Endothelial cell of umbilical vein (primary cell): ENCODE measurements around the gene MID1. TPM values are rescaled to one million over a fixed set of nuclear protein-coding genes. Genes with fewer than 3 reads are reported as not detected.

Experiments
- BruUV-seq: library from RNA; stranded (reverse); fragments of 400-500 nt; replicated peaks from 2 replicates; lab custom pipeline; 2021; lab: Mats Ljungman, UMichigan
- CTCF ChIA-PET: fragments of 300-600, 350-600 bp; sonication (Branson Sonifier 250); formaldehyde crosslinking; loops from one replicate; lab custom pipeline; 2021; ENCODE audit warnings: antibody characterized with exemption, inconsistent platforms; lab: Charles Lee
- POLR2A ChIA-PET: fragments of 300-600, 350-600 bp; sonication (Branson Sonifier 250); formaldehyde crosslinking; loops from one replicate; lab custom pipeline; 2021; ENCODE audit warnings: antibody characterized with exemption, inconsistent platforms; lab: Charles Lee
- DNase-seq: peaks from one replicate; pipeline ENCODE4 v3.0.0-alpha.2; 2011; ENCODE audit warnings: low read depth, low spot score
- FAIRE-seq: peaks from 2 replicates; lab custom pipeline; 2011; peaks lifted over from hg19 to GRCh38; lab: Jason Lieb, UNC
- H2AFZ ChIP-seq: 2 replicates; pipeline ENCODE4 v1.6.0; 2012; ENCODE audit warnings: low read depth, low read length, control low read depth, inconsistent platforms
- H3K27ac ChIP-seq: 2 replicates; pipeline ENCODE4 v1.5.1; 2011; ENCODE audit warnings: low read depth, mild to moderate bottlenecking, control low read depth, low read length, moderate library complexity; ENCODE audit not compliant: insufficient read depth
- H3K27me3 ChIP-seq, 2 experiments: 2 replicates each; pipeline versions ENCODE4 v1.6.0 to v1.6.1; 2011; ENCODE audit warnings: low read length in 2 of 2, mixed read lengths in 1 of 2; ENCODE audit not compliant: control insufficient read depth in 2 of 2, insufficient read depth in 2 of 2
- H3K36me3 ChIP-seq, 2 experiments: 2 replicates in 1 of 2; 3 replicates in 1 of 2; pipeline ENCODE4 v1.5.1; 2011; ENCODE audit warnings: low read length in 2 of 2, mild to moderate bottlenecking in 1 of 2, moderate library complexity in 1 of 2; ENCODE audit not compliant: control insufficient read depth in 2 of 2, insufficient read depth in 2 of 2; ENCODE audit errors: extremely low read depth in 1 of 2
- H3K4me1 ChIP-seq: 3 replicates; pipeline ENCODE4 v1.5.1; 2011; ENCODE audit warnings: mild to moderate bottlenecking, low read length; ENCODE audit not compliant: control insufficient read depth, insufficient read depth; ENCODE audit errors: extremely low read depth
- H3K4me2 ChIP-seq: 2 replicates; pipeline ENCODE4 v1.6.1; 2011; ENCODE audit warnings: low read length, control low read depth, mixed read lengths; ENCODE audit not compliant: insufficient read depth
- H3K4me3 ChIP-seq, 3 experiments: fragments of 200-600 bp in 1 of 3; sonication (generic), shearing (Covaris generic) in 1 of 3; replicated peaks in 1 of 3; 2 replicates each; pipeline ENCODE4 v1.5.1; 2011 to 2016; ENCODE audit warnings: control low read depth in 3 of 3, low read length in 3 of 3, mild to moderate bottlenecking in 2 of 3, inconsistent platforms in 1 of 3, low read depth in 1 of 3, moderate library complexity in 1 of 3; ENCODE audit not compliant: insufficient read depth in 1 of 3
- H3K79me2 ChIP-seq: 2 replicates; pipeline ENCODE4 v1.6.0; 2012; ENCODE audit warnings: low read length, inconsistent platforms; ENCODE audit not compliant: control insufficient read depth, insufficient read depth
- H3K9ac ChIP-seq: replicated peaks from 2 replicates; pipeline ENCODE3; 2011; ENCODE audit warnings: low read length, control low read depth; ENCODE audit not compliant: insufficient read depth; ENCODE audit errors: extremely low read depth
- H3K9me1 ChIP-seq: replicated peaks from 3 replicates; pipeline ENCODE4 v1.6.0; 2011; ENCODE audit warnings: mild to moderate bottlenecking, low read length; ENCODE audit not compliant: control insufficient read depth, insufficient read depth; ENCODE audit errors: extremely low read depth
- H3K9me3 ChIP-seq: replicated peaks from 2 replicates; pipeline ENCODE4 v1.5.1; 2012; ENCODE audit warnings: low read length, inconsistent platforms; ENCODE audit not compliant: control insufficient read depth, insufficient read depth
- H4K20me1 ChIP-seq: replicated peaks from 2 replicates; pipeline ENCODE3; 2011; ENCODE audit warnings: mild to moderate bottlenecking, low read length; ENCODE audit not compliant: control insufficient read depth, insufficient read depth; ENCODE audit errors: extremely low read depth
- EZH2 ChIP-seq: IDR thresholded peaks from 2 replicates; pipeline ENCODE4 v1.6.1; 2012; ENCODE audit warnings: borderline replicate concordance, low read depth, mild to moderate bottlenecking, moderate library complexity, low read length, inconsistent platforms; ENCODE audit not compliant: severe bottlenecking
- GATA2 ChIP-seq: IDR thresholded peaks from 2 replicates; pipeline ENCODE4 v1.7.0; 2011; ENCODE audit warnings: low read depth, mild to moderate bottlenecking, moderate library complexity, mixed read lengths, low read length; ENCODE audit not compliant: insufficient read length, insufficient read depth
- POLR2A ChIP-seq: IDR thresholded peaks from 2 replicates; pipeline ENCODE4 v1.6.1; 2012; ENCODE audit warnings: low read depth, mild to moderate bottlenecking, control low read depth, low read length
- dilution Hi-C: fragments of 300-500 bp; cut with MboI; formaldehyde crosslinking; loops from one replicate; pipeline ENCODE4 v1.15.0; 2019; ENCODE audit warnings: low sequenced_read_pairs; ENCODE audit not compliant: extremely low pct_ligation_motif_present
- intact Hi-C: fragments of 100-400 bp; cut with micrococcal nuclease; formaldehyde crosslinking; loops from one replicate; pipeline ENCODE4 v1.10.0; 2022
- polyA plus RNA-seq, 4 experiments: library from polyadenylated mRNA; depleted of rRNA in 3 of 4; stranded (reverse) in 3 of 4; unstranded in 1 of 4; fragments of >200 nt; gene quantifications; 2 replicates each; pipeline versions ENCODE4 v1.2.1 to v1.2.3, GENCODE V29; 2011 to 2012; ENCODE audit warnings: missing spikeins in 1 of 4
- total RNA-seq: library from RNA; stranded (reverse); gene quantifications from 2 replicates; pipeline ENCODE4 v1.2.3, GENCODE V29; 2021
- TF ChIP-seq, protein P1 (sequence below): IDR thresholded peaks from 2 replicates; pipeline ENCODE4 v1.6.1; 2011; ENCODE audit not compliant: insufficient read depth, insufficient read length

MID1 gene
- total and polyA plus RNA-seq, 2 donors (not counting 3 experiments of a cell fraction or from before 2014, with no cell fraction given) = 21.3 to 29.8 TPM

DNA sequence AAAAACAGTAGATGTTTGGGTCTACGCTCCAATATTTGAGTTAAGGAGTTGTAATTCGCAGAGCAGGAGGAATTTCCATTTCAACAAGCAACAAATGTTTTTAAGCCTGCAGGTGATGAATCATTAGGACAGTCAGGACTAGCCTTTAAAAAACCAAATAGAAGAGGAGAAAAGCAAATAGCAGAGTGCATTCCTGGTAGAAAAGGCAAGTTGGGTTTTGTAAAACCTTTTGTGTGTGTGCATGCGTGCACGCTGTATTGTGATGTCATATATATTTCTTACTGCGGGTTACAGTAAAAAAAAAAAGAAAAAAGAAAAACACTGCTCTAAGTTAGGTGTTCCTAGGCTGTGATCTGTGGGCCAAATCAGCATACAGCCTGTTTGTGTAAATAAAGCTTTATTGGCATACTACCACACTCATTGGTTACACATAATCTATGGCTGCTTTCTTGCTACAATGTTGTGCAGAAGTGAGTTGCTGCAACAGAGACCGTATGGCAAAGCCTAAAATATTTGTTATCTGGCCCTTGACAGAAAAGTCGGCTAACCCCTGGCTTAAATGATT is 135.6 kb downstream of the MID1 start:
- Histone ChIP-seq H2AFZ (no peak overlapping the region), H3K27me3 (no peaks in the 10 kb centered on the region), H3K9me1 (no peaks in the 10 kb centered on the region), H3K36me3 (no peaks in the 10 kb centered on the region), H3K9ac (no peak overlapping the region), H3K79me2 (no peaks in the 10 kb centered on the region), H3K4me3 (no peak overlapping the region), H3K4me2 (no peak overlapping the region), H3K9me3 (no peaks in the 10 kb centered on the region), H4K20me1 (no peaks in the 10 kb centered on the region), H3K4me1 (peaks cover 25% of the 10 kb centered on the region), H3K27ac (peak overlapping the region; percentile 97)
- intact Hi-C loops = loop anchor here (10.0 kb wide), 1 partner anchor 130 kb away; no protein-coding TSS in a partner anchor
- no peak for FAIRE-seq
- ChIA-PET CTCF (interaction anchor here (1.4 kb wide), 1 partner anchor 113 kb away, joined by 4 read pairs; no protein-coding TSS in a partner anchor), POLR2A (no interaction called here)
- dilution Hi-C loops = no loop called here
- no TSS peak for BruUV-seq
- TF ChIP-seq EZH2 = no peak
- TF ChIP-seq POLR2A = no peak
- TF ChIP-seq, protein P1, sequence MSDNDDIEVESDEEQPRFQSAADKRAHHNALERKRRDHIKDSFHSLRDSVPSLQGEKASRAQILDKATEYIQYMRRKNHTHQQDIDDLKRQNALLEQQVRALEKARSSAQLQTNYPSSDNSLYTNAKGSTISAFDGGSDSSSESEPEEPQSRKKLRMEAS = no peak
- DNase-seq = no peak

DNA sequence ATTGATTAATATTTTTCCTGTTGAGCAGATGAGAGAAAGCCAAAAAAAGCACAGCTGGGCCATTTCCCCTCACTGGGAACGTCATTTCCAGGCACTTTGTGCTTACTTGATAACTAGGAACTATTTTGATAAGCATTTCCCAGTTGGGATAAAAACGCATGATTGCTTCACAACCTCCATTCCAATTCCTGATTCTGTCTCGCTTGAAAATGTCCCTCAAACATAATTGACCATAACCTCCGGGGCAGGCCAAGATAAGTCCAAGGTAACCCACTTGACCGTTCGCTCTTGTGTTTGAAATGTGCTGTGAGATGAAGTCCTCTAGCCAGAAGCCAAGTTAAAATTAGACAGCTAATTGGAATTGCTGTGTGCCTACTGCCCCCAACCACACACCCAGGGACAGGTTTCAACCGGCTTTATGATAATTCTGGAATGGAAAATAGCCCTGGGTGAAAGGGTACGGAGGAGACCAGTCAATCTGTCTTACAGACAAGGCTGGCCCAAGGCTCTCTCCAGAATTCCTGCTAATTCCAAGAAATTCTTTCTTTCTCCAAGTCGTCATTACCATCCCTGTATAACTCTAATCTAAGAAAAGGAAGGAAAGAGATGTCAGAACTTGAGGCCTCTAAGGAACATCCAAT is 137.1 kb downstream of the MID1 start:
- POLR2A ChIA-PET = no interaction called here

More for the DNA sequence above, 137.1 kb downstream of the MID1 start:
- no peaks in the 10 kb centered on the region for H3K36me3 ChIP-seq
- peak; percentile 82 for FAIRE-seq
- H2AFZ ChIP-seq = no peak overlapping the region
- H3K9me3 ChIP-seq = no peaks in the 10 kb centered on the region
- intact Hi-C loops = loop anchor here (1.0 to 10.0 kb wide), 5 partner anchors 13 to 131 kb away; no protein-coding TSS in a partner anchor
- peak overlapping the region in 1 of 3 experiments; percentile 19 for H3K4me3 ChIP-seq
- H3K79me2 ChIP-seq = no peaks in the 10 kb centered on the region
- peak overlapping the region; percentile 52 for H3K4me2 ChIP-seq
- TF ChIP-seq GATA2 = peak; percentile 66
- TF ChIP-seq, protein P1 = no peak
- peak overlapping the region; percentile 61 for H3K9ac ChIP-seq
- dilution Hi-C loops = no loop called here
- H3K9me1 ChIP-seq = no peaks in the 10 kb centered on the region
- CTCF ChIA-PET = interaction anchor here (1.8 kb wide), 1 partner anchor 114 kb away, joined by 6 read pairs; no protein-coding TSS in a partner anchor
- H3K27ac ChIP-seq = peak overlapping the region; percentile 97
- BruUV-seq = TSS peak; percentile 97
- peak; percentile 93 for DNase-seq
- H4K20me1 ChIP-seq = no peaks in the 10 kb centered on the region
- no peaks in the 10 kb centered on the region for H3K27me3 ChIP-seq
- H3K4me1 ChIP-seq = peaks cover 25% of the 10 kb centered on the region
